ENCODE data around the gene SF3A2. TPM values are rescaled to one million over a fixed set of nuclear protein-coding genes. Genes with fewer than 3 reads are reported as not detected.

The SF3A2 gene
- total RNA-seq, 1 donor from 2014 or later, result 44.8 TPM

- DNase-seq, result no peak
These were observed 4.5 kb downstream of the SF3A2 start for GRCh38 chr19:2240881-2241760.

- DNase-seq, result no peak
These were observed 5.5 kb downstream of the SF3A2 start for GRCh38 chr19:2242092-2242537.

GRCh38 chr19:2242816-2243215 is 6.2 kb downstream of the SF3A2 start:
- no peak for DNase-seq

- no peak for DNase-seq
These were observed 6.9 kb downstream of the SF3A2 start for GRCh38 chr19:2243274-2244124.

GRCh38 chr19:2244125-2244411 is 7.4 kb downstream of the SF3A2 start:
- no peak for DNase-seq

GRCh38 chr19:2244486-2244885 is 7.9 kb downstream of the SF3A2 start:
- no peak for DNase-seq

- DNase-seq, result no peak
These were observed 8.6 kb downstream of the SF3A2 start for GRCh38 chr19:2245273-2245672.

- DNase-seq, result no peak
These were observed 9.5 kb downstream of the SF3A2 start for GRCh38 chr19:2246014-2246620.

- DNase-seq, result no peak
These were observed 10.3 kb downstream of the SF3A2 start for GRCh38 chr19:2246801-2247361.

- no peak for DNase-seq
These were observed 10.9 kb downstream of the SF3A2 start for GRCh38 chr19:2247433-2248101.

GRCh38 chr19:2248136-2249009 is 11.7 kb downstream of the SF3A2 start:
- DNase-seq, result no peak

GRCh38 chr19:2249010-2249866 is 12.6 kb downstream of the SF3A2 start, which contains the start of gene AMH:
AMH (plus strand) TSS chr19:2249323; CDS start chr19:2249333, 10 bp downstream.
- no peak for DNase-seq

- no peak for DNase-seq
These were observed 13.5 kb downstream of the SF3A2 start for GRCh38 chr19:2249880-2250765.

- no peak for DNase-seq
These were observed 14.1 kb downstream of the SF3A2 start for GRCh38 chr19:2250766-2251105.

- no peak for DNase-seq
These were observed 14.8 kb downstream of the SF3A2 start for GRCh38 chr19:2251106-2252054.

GRCh38 chr19:2252055-2252796 is 15.6 kb downstream of the SF3A2 start:
- DNase-seq, result no peak

- no peak for DNase-seq
These were observed 16.1 kb downstream of the SF3A2 start for GRCh38 chr19:2252797-2253105.
